HCT116 (cell line): ENCODE results near the gene WAPL. TPM values are rescaled to one million over a fixed set of nuclear protein-coding genes. Genes with fewer than 3 reads are reported as not detected.

Source experiments
- ATAC-seq: fragments of 200-7000 bp; cut with Tn5 transposase; 2 replicates; pipeline ENCODE4 v1.9.1; 2020; ENCODE audit warnings: mild to moderate bottlenecking, moderate library complexity
- BruUV-seq: library from RNA; stranded (reverse); fragments of 400-500 nt; replicated peaks from 2 replicates; lab custom pipeline; 2021; lab: Mats Ljungman, UMichigan
- CTCF ChIA-PET: fragments of 300-600 bp; sonication (Branson Sonifier 250); formaldehyde crosslinking; loops from one replicate; lab custom pipeline; 2021; ENCODE audit warnings: antibody characterized with exemption; lab: Charles Lee
- POLR2A ChIA-PET: fragments of 300-600, 350-600 bp; sonication (Branson Sonifier 250); formaldehyde crosslinking; loops from one replicate; lab custom pipeline; 2021; ENCODE audit warnings: antibody characterized with exemption; lab: Charles Lee
- RAD21 ChIA-PET, 2 experiments: fragments of 300-600 bp; sonication (Branson Sonifier 250); formaldehyde crosslinking; loops; one replicate each; lab custom pipeline; 2023; ENCODE audit warnings: low total read pairs in 2 of 2; ENCODE audit not compliant: uncharacterized antibody in 2 of 2, unreplicated experiment in 2 of 2, low non-redundant PET in 1 of 2; lab: Charles Lee
- DNase-seq: peaks from one replicate; pipeline ENCODE4 v3.0.0-alpha.2; 2010; ENCODE audit warnings: low read depth, low spot score
- H2AFZ ChIP-seq: fragments of 200-600 bp; shearing (Covaris generic), sonication (generic); 2 replicates; pipeline ENCODE4 v1.6.1; 2017; ENCODE audit warnings: low read depth, mixed run types, mixed read lengths, antibody characterized with exemption, low read length; ENCODE audit not compliant: poor library complexity, severe bottlenecking
- H3K27ac ChIP-seq: 2 replicates; pipeline ENCODE4 v1.5.1; 2012; ENCODE audit warnings: low read depth, low read length
- H3K27me3 ChIP-seq: fragments of 200-600 bp; sonication (generic); 2 replicates; pipeline ENCODE4 v1.6.1; 2016; ENCODE audit warnings: mixed run types, low read length, mixed read lengths; ENCODE audit not compliant: insufficient read depth
- H3K36me3 ChIP-seq, 2 experiments: fragments of 200-500 bp in 1 of 2; fragments of 200-600 bp in 1 of 2; sonication (Bioruptor generic) in 1 of 2; sonication (generic) in 1 of 2; 2 replicates each; pipeline versions ENCODE4 v1.5.1 to v1.6.1; 2014 to 2016; ENCODE audit warnings: low read length in 2 of 2, inconsistent platforms in 1 of 2, mixed read lengths in 1 of 2, mixed run types in 1 of 2; ENCODE audit not compliant: insufficient read depth in 2 of 2, control insufficient read depth in 1 of 2
- H3K4me1 ChIP-seq, 2 experiments: fragments of 200-600 bp in 1 of 2; sonication (generic) in 1 of 2; 2 replicates each; pipeline versions ENCODE4 v1.5.1 to v1.6.1; 2012 to 2017; ENCODE audit warnings: low read length in 2 of 2, inconsistent platforms in 1 of 2, mild to moderate bottlenecking in 1 of 2, mixed read lengths in 1 of 2, mixed run types in 1 of 2, moderate library complexity in 1 of 2; ENCODE audit not compliant: insufficient read depth in 2 of 2, control insufficient read depth in 1 of 2
- H3K4me2 ChIP-seq: fragments of 200-600 bp; sonication (generic); 2 replicates; pipeline ENCODE4 v1.6.1; 2017; ENCODE audit warnings: mixed run types, low read length, mixed read lengths
- H3K4me3 ChIP-seq, 2 experiments: fragments of 200-600 bp in 1 of 2; sonication (generic) in 1 of 2; replicated peaks in 1 of 2; 2 replicates each; pipeline ENCODE4 v1.5.1; 2011 to 2016; ENCODE audit warnings: low read length in 2 of 2, control low read depth in 1 of 2, low read depth in 1 of 2, mild to moderate bottlenecking in 1 of 2, mixed read lengths in 1 of 2, mixed run types in 1 of 2
- H3K79me2 ChIP-seq: fragments of 200-600 bp; sonication (generic); 2 replicates; pipeline ENCODE4 v1.6.1; 2017; ENCODE audit warnings: mild to moderate bottlenecking, mixed run types, low read length, moderate library complexity, mixed read lengths; ENCODE audit not compliant: insufficient read depth
- H3K9ac ChIP-seq: fragments of 200-600 bp; sonication (generic); 2 replicates; pipeline ENCODE4 v1.6.1; 2016; ENCODE audit warnings: low read length, mixed read lengths
- H3K9me2 ChIP-seq: fragments of 200-600 bp; sonication (generic), shearing (Covaris generic); 2 replicates; pipeline ENCODE4 v1.6.1; 2017; ENCODE audit warnings: mixed run types, mild to moderate bottlenecking, moderate library complexity; ENCODE audit not compliant: insufficient read depth
- H3K9me3 ChIP-seq, 2 experiments: fragments of 200-500 bp in 1 of 2; fragments of 200-600 bp in 1 of 2; sonication (Bioruptor generic) in 1 of 2; sonication (generic) in 1 of 2; 2 replicates each; pipeline ENCODE4 v1.6.1; 2014 to 2017; ENCODE audit warnings: low read length in 2 of 2, mixed read lengths in 2 of 2, inconsistent platforms in 1 of 2, low read depth in 1 of 2, mild to moderate bottlenecking in 1 of 2, mixed run types in 1 of 2, moderate library complexity in 1 of 2; ENCODE audit not compliant: control insufficient read depth in 1 of 2, insufficient read depth in 1 of 2
- H4K20me1 ChIP-seq: fragments of 200-600 bp; sonication (generic), shearing (Covaris generic); 2 replicates; pipeline ENCODE4 v1.6.1; 2017; ENCODE audit warnings: mixed run types, mild to moderate bottlenecking, moderate library complexity; ENCODE audit not compliant: insufficient read depth
- CBX3 ChIP-seq: IDR thresholded peaks from 2 replicates; pipeline ENCODE4 v1.6.1; 2012; ENCODE audit warnings: low read depth
- CEBPB ChIP-seq: IDR thresholded peaks from 2 replicates; pipeline ENCODE4 v1.6.1; 2012; ENCODE audit warnings: low read depth
- EGR1 ChIP-seq: IDR thresholded peaks from 2 replicates; pipeline ENCODE4 v1.6.1; 2012; ENCODE audit warnings: low read depth
- FOSL1 ChIP-seq: IDR thresholded peaks from 2 replicates; pipeline ENCODE4 v1.6.1; 2012; ENCODE audit warnings: low read depth
- JUND ChIP-seq: IDR thresholded peaks from 2 replicates; pipeline ENCODE4 v1.6.1; 2012
- MAX ChIP-seq: IDR thresholded peaks from 2 replicates; pipeline ENCODE4 v1.6.1; 2012
- POLR2A ChIP-seq: IDR thresholded peaks from 2 replicates; pipeline ENCODE4 v1.7.0; 2011; ENCODE audit warnings: borderline replicate concordance; ENCODE audit not compliant: insufficient read depth, insufficient read length; ENCODE audit errors: extremely low read depth
- POLR2AphosphoS5 ChIP-seq: IDR thresholded peaks from 2 replicates; pipeline ENCODE4 v1.6.1; 2011; ENCODE audit warnings: mild to moderate bottlenecking, low read depth, low read length, moderate library complexity
- RAD21 ChIP-seq: IDR thresholded peaks from 2 replicates; pipeline ENCODE4 v1.6.1; 2012; ENCODE audit warnings: low read depth, mild to moderate bottlenecking
- SIN3A ChIP-seq: IDR thresholded peaks from 2 replicates; pipeline ENCODE4 v1.6.1; 2012; ENCODE audit warnings: low read depth
- SP1 ChIP-seq: IDR thresholded peaks from 2 replicates; pipeline ENCODE4 v1.6.1; 2012; ENCODE audit warnings: low read depth
- SRF ChIP-seq: IDR thresholded peaks from 2 replicates; pipeline ENCODE4 v1.6.1; 2012; ENCODE audit warnings: low read depth
- TCF7L2 ChIP-seq: IDR thresholded peaks from 2 replicates; pipeline ENCODE4 v1.7.0; 2011; ENCODE audit warnings: borderline replicate concordance, inconsistent platforms; ENCODE audit not compliant: insufficient read depth, insufficient read length; ENCODE audit errors: extremely low read depth
- YY1 ChIP-seq: IDR thresholded peaks from 2 replicates; pipeline ENCODE4 v1.6.1; 2011; ENCODE audit warnings: low read length, low read depth, moderate library complexity, mild to moderate bottlenecking; ENCODE audit not compliant: insufficient replicate concordance; ENCODE audit errors: extremely low read depth
- ZNF274 ChIP-seq: fragments of 200-500 bp; sonication (Bioruptor generic); IDR thresholded peaks from 2 replicates; pipeline ENCODE4 v1.6.1; 2014; ENCODE audit warnings: mild to moderate bottlenecking, low read depth, low read length, inconsistent platforms
- intact Hi-C: fragments of 100-400 bp; cut with micrococcal nuclease; formaldehyde crosslinking; loops from 2 replicates; pipeline ENCODE4 v1.10.0; 2022
- total RNA-seq: library from RNA; stranded (reverse); gene quantifications from one replicate; pipeline ENCODE4 v1.2.1, GENCODE V29; 2021; ENCODE audit not compliant: unreplicated experiment

Gene WAPL
- total RNA-seq, 1 experiment from 2014 or later, result 37.5 TPM

- RAD21 ChIA-PET, result no interaction called here
- TF ChIP-seq SRF (no peak), ZNF274 (no peak), CBX3 (no peak), SIN3A (no peak), SP1 (no peak), CEBPB (no peak), POLR2A (no peak), RAD21 (no peak), JUND (no peak), MAX (no peak), FOSL1 (no peak), TCF7L2 (no peak), YY1 (no peak), EGR1 (no peak), POLR2AphosphoS5 (no peak)
- intact Hi-C loops, result no loop called here
- Histone ChIP-seq H3K4me2 (no peak overlapping the region), H3K27me3 (no peaks in the 10 kb centered on the region), H3K27ac (no peak overlapping the region), H3K9me2 (no peaks in the 10 kb centered on the region), H3K4me3 (no peak overlapping the region), H4K20me1 (peaks cover 19% of the 10 kb centered on the region; the same call in 1 of the 2 replicates), H2AFZ (no peak overlapping the region), H3K9me3 (no peaks in the 10 kb centered on the region), H3K4me1 (peaks cover 12 to 22% of the 10 kb centered on the region in 2 experiments; a peak in 3 of 4 replicates), H3K36me3 (peaks cover 24 to 35% of the 10 kb centered on the region in 2 experiments), H3K79me2 (peaks cover 98% of the 10 kb centered on the region), H3K9ac (no peak overlapping the region)
- POLR2A ChIA-PET, result no interaction called here
- CTCF ChIA-PET, result no interaction called here
- DNase-seq (no peak), ATAC-seq (no peak)
- BruUV-seq, result no TSS peak
These were observed 2.8 kb downstream of the WAPL start for GRCh38 chr10:86518781-86519180.
